Esophagus squamous epithelium (tissue), 4 donors: ENCODE data around the gene ZDHHC14.

ENCODE experiments used
- POLR2A ChIP-seq, 4 donors: fragments of 450-650 bp; IDR thresholded peaks; one replicate each; pipeline ENCODE4 v1.6.1; 2017; ENCODE audit warnings: antibody characterized with exemption in 4 of 4, mild to moderate bottlenecking in 4 of 4, moderate library complexity in 3 of 4
- TF ChIP-seq, protein P1 (sequence below), 6 experiments: fragments of 450-650 bp in 4 of 6; fragments of 200-600 bp in 2 of 6; sonication (generic) in 2 of 6; IDR thresholded peaks; one replicate each; pipeline ENCODE4 v1.5.1; 2016 to 2019; ENCODE audit warnings: antibody characterized with exemption in 6 of 6, mild to moderate bottlenecking in 4 of 6, moderate library complexity in 4 of 6

- no peak for TF ChIP-seq POLR2A (IDR thresholded peaks at IDR 0.05)
- TF ChIP-seq, protein P1, sequence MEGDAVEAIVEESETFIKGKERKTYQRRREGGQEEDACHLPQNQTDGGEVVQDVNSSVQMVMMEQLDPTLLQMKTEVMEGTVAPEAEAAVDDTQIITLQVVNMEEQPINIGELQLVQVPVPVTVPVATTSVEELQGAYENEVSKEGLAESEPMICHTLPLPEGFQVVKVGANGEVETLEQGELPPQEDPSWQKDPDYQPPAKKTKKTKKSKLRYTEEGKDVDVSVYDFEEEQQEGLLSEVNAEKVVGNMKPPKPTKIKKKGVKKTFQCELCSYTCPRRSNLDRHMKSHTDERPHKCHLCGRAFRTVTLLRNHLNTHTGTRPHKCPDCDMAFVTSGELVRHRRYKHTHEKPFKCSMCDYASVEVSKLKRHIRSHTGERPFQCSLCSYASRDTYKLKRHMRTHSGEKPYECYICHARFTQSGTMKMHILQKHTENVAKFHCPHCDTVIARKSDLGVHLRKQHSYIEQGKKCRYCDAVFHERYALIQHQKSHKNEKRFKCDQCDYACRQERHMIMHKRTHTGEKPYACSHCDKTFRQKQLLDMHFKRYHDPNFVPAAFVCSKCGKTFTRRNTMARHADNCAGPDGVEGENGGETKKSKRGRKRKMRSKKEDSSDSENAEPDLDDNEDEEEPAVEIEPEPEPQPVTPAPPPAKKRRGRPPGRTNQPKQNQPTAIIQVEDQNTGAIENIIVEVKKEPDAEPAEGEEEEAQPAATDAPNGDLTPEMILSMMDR (IDR thresholded peaks at IDR 0.05) = no peak
These were observed 25.0 kb downstream of the ZDHHC14 start for GRCh38 chr6:157405986-157406385.
